CD1c-positive myeloid dendritic cell (primary cell): ENCODE results near the gene GOLT1A.
A peak's percentile ranks its signal among the peaks of the same experiment; 100 is the strongest.

ENCODE experiments used
- DNase-seq: peaks from one replicate; pipeline ENCODE4 v3.0.0-alpha.2; 2016; ENCODE audit errors: extremely low spot score

The GOLT1A gene

DNA sequence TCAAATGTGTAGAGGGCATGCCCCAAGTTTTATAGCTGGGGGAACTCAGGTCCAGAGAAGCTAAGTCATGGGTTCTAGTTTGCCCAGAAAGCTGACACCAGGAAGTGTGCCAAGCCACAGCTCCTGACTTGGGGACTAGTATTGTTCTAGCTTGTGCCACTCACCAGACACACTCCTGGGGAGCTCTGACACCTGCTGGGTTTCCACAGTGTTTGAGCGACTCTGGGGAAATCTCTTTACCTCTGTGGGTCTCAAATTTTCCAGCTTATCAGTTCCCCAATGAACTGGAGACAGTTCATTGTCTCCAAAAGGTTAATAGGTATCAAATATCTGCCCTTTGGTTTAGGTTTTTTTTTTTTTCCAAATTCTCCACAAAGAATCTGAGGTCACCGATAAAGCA lies 21.7 kb downstream of the GOLT1A start:
- DNase-seq, result no peak

- DNase-seq, result no peak
Measured at GRCh38 chr1:204191456-204191855, 22.3 kb downstream of the GOLT1A start.

DNA sequence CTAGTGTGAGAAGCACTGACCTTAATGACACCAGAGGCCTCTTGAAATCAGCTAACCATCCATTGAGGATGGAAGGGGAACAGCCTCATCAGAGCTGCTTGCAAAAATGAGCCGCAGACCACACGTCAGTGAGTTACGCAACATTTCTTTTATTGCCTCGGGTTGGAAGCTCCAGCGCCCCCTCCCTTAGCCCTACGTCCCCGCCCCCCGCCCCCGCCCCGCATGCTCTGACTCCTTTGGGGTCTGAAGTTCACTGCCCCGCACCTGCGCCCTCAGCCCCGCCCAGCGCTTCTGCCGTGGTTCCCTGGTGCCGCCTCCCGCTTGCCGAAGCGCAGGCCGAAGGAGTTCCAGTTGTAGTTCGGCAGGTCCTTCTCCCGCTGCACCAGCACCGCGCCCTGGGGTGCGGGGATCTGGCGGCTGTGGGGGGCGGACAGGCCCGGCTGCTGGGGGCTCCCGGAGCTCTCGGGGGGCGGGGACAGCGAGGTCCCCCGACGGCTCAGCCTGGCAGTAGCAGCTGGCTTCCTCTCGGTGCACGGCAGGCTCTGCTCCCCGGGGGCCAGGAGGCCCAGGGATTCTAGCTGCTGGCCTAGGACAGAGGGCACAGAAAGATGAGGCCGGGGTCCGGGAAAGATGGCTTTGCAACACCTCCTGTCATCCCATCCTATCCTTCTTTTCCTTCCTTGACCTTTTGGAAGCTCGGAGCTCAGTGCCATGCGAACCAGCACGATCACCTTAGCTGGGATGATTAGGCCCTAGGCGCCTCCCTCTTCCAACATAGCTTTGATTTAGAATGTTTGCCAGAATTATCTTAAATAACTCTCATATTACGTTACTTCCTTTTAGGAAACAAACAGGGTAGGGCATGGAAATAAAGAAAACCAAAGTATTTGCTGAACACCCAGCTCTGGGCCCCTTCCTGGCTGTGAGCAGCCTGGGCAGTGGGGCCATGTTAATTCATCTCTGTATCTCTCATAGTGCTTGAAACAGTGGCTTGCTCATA lies 23.3 kb downstream of the GOLT1A start:
- DNase-seq, result peak; percentile 73

DNA sequence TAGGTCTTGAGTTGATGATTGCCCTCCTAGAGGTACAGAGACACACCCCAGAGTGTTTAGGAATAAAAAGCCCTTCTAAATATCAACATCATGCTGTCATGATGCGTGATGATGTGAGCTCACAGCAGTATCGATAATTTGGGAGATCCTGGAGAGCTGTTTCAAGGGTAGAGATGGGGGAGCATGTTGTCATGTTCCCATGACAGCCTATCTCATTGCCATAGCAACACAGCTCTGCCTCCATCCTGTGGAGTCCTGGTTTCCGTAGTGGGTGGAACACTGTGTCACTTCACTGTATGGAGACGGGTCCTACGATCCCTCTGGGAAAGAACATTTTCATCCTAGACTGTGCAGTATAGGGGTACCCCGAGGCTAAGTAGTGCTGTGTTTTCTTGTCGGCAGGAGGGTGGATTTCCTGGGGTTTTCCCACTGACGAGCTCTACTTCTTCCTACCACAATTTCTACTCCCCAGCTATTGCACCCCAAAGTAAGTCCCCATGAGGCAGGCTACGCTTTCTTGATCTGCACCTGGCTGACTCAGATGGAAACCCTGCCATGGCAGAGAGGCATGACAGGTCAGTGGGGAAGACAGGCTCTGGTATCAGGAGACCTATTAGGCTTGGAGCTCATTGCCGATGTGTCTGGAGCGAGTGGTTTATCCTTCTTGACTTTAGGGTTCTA lies 24.7 kb downstream of the GOLT1A start:
- DNase-seq, result no peak

GRCh38 chr1:204186597-204186996 lies 27.2 kb downstream of the GOLT1A start:
- no peak for DNase-seq

- DNase-seq, result no peak
Measured at GRCh38 chr1:204181116-204181515, 32.7 kb downstream of the GOLT1A start.

DNA sequence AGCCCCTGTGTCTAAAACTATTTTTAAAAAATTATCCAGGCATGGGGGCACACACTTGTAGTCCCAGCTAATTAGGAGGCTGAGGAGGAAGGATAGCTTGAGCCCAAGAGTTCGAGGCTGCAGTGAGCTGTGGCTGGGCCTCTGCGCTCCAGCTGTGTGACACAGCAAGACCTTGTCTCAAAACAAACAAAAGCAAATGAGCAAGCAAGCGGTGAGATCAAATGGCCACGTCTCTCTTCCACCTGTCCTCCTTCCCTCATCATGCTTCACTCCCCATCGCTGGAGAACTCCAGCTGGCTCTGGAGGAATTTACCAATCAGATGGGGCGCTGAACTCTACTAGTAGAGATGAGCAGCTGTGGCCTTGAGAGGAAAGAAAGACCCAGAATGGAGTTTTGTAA lies 33.7 kb downstream of the GOLT1A start:
- DNase-seq, result no peak

DNA sequence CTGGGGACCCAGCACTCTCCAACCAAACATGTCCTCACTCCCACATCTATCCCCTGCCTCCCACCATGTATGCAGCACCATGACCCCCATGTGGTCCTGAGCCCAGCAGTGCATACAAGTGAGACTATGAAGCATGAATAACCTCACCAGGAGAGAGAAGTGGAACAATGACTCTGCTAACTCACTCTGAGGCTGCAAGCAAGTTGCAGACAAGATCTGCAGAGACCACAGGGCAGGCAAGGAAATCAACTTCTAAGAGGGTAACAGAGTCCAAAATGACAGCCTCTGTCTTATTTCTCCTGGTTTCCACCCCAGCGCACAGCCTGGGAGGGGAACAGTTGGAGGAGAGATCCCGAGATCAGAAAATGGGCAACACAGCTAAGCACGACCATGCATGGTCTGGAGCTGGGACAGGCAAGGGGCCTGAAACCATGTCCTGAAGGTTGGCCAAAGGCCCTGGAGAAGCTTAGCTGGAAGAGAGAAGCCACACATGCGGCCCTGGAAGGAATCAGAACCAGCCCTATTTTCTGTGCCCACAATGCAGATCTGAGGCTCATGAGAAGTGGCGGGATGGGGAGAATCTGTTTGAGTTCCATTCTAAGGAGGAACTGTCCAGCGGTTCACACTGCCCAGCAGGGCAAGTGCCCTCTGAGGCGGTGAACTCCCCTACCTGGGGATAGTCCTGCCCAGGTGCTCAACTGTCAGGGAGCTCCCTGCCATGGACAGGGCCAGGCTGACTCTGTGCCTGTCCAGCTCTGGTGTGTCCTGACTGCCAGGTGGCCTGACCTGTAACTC lies 35.1 kb downstream of the GOLT1A start:
- DNase-seq, result no peak

GRCh38 chr1:204177133-204177532 lies 36.7 kb downstream of the GOLT1A start:
- peak; percentile 32 for DNase-seq

GRCh38 chr1:204176049-204176448 lies 37.7 kb downstream of the GOLT1A start:
- no peak for DNase-seq

DNA sequence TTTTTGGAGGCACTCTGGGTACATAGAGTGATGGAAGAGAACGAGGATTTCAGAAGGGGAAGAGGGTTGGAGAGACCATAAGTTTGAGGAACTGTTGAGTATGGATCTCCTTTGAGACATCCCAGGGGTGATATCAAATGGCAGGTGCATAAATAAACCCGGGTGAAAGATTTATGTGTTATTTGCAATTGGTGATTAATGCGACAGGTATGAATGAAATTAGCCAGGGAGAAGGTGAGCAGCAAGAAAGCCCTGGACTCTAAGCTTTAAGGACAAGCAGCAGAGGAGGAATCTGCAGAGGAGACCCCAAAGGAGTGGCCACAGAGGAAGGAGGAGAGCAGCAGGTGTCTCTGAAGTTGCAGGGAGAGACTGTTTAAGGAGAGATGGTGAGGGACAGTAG lies 38.8 kb downstream of the GOLT1A start:
- no peak for DNase-seq

DNA sequence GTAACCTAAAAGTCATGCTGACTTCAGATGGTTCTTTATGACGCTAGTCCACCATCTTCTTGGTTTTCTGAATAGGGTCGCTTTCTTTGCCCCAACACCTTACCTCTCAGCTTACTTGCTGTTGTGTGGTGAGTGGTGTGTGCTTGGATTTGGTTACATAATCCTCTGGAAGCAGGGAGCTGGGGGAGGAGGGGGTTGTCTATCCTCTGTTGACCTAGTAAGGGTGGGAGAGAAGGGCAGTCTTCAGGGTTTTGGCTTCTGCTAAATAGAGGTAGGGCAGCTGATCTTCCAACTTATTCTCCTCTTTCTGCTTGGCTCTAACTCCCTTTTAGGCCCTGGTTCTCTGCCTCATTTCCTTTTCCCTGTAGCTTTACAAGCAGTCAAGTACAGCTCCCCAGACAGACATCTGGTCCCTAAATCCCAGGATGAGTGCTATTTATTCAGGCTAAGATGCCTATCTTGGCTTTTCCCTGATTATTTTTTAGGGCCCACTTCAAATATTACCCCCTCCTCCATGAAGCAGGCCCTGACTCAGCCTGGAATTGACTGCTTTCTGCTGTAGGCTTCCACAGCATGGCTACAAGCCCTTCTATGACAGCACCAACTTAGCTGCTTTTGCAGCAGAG lies 41.3 kb downstream of the GOLT1A start:
- no peak for DNase-seq

DNA sequence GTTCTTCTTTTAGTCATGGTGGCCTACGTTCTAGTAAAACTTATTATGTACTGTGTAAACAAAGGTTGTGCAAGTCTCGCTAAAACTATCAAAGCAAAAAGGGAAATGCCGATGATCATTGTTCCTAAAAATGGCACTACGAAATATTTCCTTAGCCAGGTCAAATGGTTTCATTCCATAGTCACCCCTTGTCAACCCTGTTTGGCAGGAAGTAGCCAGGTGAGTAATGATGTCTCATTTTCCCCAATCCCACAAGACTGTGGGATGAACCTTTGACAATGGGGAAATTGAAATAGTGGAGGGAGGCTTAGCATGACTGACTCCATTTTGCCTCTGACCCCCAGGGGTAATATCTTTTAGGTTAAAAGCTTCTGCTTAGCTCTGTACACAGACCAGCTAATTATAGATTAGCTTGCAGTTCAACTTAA lies 42.0 kb downstream of the GOLT1A start:
- DNase-seq, result peak; percentile 68

GRCh38 chr1:204170494-204171155 lies 43.2 kb downstream of the GOLT1A start:
- DNase-seq, result no peak

DNA sequence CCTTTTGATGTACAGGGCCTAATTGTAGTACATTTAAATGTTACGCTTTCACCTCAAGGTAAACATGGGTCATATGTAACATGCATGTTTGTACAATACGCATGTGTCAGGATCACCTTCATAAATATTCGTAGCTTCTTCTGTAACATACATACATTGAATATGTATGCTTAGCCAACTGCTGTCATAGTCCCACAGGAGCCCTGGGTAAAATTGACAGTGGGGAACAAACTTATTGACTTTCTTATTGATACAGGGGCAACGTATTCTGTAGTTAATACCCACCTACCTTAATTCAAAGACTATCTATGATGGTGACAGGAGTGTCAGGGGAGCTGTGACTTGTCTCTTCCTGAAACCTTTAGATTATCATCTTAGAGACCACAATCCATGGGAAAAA lies 43.9 kb downstream of the GOLT1A start:
- no peak for DNase-seq

- DNase-seq, result no peak
Measured at GRCh38 chr1:204167730-204168129, 46.1 kb downstream of the GOLT1A start.

DNA sequence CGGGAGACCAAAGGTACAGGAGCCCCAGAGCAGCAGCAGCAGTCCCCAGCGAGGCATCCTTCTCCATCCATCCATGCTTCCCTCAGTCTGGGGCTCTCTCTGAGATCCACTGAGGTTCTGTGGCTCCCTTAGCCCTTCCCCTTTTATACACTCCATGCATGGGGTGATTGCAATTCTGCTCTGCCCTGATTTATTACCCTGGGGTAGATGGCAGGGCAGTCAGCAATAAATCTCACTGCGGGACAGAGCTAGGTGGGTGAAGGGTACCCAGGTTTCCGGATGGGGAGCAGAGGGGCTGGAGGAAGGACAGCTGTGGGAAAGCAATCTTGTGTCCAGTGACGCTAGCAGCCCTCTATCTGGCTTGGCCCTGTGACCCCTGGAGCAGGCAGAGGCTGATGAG lies 47.6 kb downstream of the GOLT1A start, which contains the start of gene REN:
REN (minus strand) TSS at position 119 of the 400 bp plus-strand sequence; CDS start at position 75, 44 bp downstream.
- no peak for DNase-seq

- DNase-seq, result peak; percentile 83
Measured at GRCh38 chr1:204162494-204163074, 51.2 kb downstream of the GOLT1A start.

- DNase-seq, result no peak
Measured at GRCh38 chr1:204161609-204162493, 51.9 kb downstream of the GOLT1A start.

DNA sequence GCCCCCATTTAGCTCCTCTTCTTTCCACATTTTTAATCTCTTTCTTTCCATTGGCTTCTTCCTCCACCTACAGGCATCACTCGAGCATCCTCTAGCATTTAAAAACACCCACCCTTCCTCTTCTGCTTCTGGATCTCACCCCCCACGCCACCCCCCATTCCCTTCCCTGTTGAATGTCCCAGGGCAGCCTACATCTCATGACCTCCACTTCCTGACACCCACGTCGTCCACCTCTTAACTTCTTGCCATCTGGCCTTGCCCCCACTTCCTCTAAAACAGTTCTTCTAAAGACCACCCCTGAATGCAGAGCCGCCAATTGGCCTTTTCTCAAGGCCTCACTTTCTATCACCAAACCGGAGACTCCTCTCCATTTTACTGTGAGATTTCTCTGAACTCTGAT lies 55.8 kb downstream of the GOLT1A start:
- peak; percentile 82 for DNase-seq
